ENCODE measurements around the gene KDM5C. TPM values are rescaled to one million over a fixed set of nuclear protein-coding genes. Genes with fewer than 3 reads are reported as not detected.

KDM5C gene
- total and polyA plus RNA-seq, 10 donors: 10.4 to 165 (median 114) TPM

GRCh38 chrX:53262918-53263394 is 37.9 kb upstream of the KDM5C start:
- no peak overlapping the region for H3K4me3 ChIP-seq
- intact Hi-C loops (cut with DNase I; ENCODE audit: low total_unique reads): no loop called here
- no peak overlapping the region for H3K27ac ChIP-seq
- H3K9me3 ChIP-seq: no peaks in the 10 kb centered on the region
- H3K4me1 ChIP-seq: peaks cover 0 to 38% (median 0%) of the 10 kb centered on the region in 6 donors
- no peaks in the 10 kb centered on the region for H3K36me3 ChIP-seq
- 19 to 39% (median 34%) methylated on average over 4 to 8 of the region's 8 CpGs for WGBS, 5 donors
- peaks cover 0 to 35% (median 0%) of the 10 kb centered on the region in 7 donors for H3K27me3 ChIP-seq (replicated peaks in 1 of 7)
- peak; percentile 13 for DNase-seq
- TF ChIP-seq CTCF (IDR thresholded peaks at IDR 0.05 in 8 of 11, conservative IDR thresholded peaks at IDR 0.05 in 3 of 11): no peak
- no peak for TF ChIP-seq POLR2AphosphoS5 (IDR thresholded peaks at IDR 0.05)
- no peak for TF ChIP-seq POLR2A (IDR thresholded peaks at IDR 0.05)

- H3K36me3 ChIP-seq: no peaks in the 10 kb centered on the region
- peak; percentile 49 for DNase-seq
- no peak overlapping the region for H3K27ac ChIP-seq
- no peaks in the 10 kb centered on the region for H3K9me3 ChIP-seq
- intact Hi-C loops (cut with DNase I; ENCODE audit: low total_unique reads): no loop called here
- no peak for TF ChIP-seq POLR2A (IDR thresholded peaks at IDR 0.05)
- TF ChIP-seq POLR2AphosphoS5 (IDR thresholded peaks at IDR 0.05): no peak
- no peak for TF ChIP-seq CTCF (IDR thresholded peaks at IDR 0.05 in 8 of 11, conservative IDR thresholded peaks at IDR 0.05 in 3 of 11)
- 71 to 82% (median 77%) methylated on average over 6 to 7 of the region's 7 CpGs for WGBS, 5 donors
- H3K27me3 ChIP-seq (replicated peaks in 1 of 7): peaks cover 0 to 31% (median 0%) of the 10 kb centered on the region in 7 donors
- peaks cover 0 to 38% (median 0%) of the 10 kb centered on the region in 6 donors for H3K4me1 ChIP-seq
- no peak overlapping the region for H3K4me3 ChIP-seq
Observed at GRCh38 chrX:53262189-53262917, 37.3 kb upstream of the KDM5C start.

- Histone ChIP-seq H3K27me3 (replicated peaks in 1 of 7) (peaks cover 0 to 38% (median 0%) of the 10 kb centered on the region in 7 donors), H3K4me1 (peaks cover 0 to 37% (median 0%) of the 10 kb centered on the region in 6 donors), H3K27ac (no peak overlapping the region), H3K36me3 (no peaks in the 10 kb centered on the region), H3K9me3 (no peaks in the 10 kb centered on the region), H3K4me3 (no peak overlapping the region)
- no peak for TF ChIP-seq POLR2A (IDR thresholded peaks at IDR 0.05)
- no peak for TF ChIP-seq POLR2AphosphoS5 (IDR thresholded peaks at IDR 0.05)
- TF ChIP-seq CTCF (IDR thresholded peaks at IDR 0.05 in 8 of 11, conservative IDR thresholded peaks at IDR 0.05 in 3 of 11): no peak
- intact Hi-C loops (cut with DNase I; ENCODE audit: low total_unique reads): no loop called here
- DNase-seq: no peak
- WGBS, 5 donors: 10 to 38% (median 18%) methylated on average over 7 of the region's 7 CpGs
Observed at GRCh38 chrX:53261355-53261972, 36.5 kb upstream of the KDM5C start.

- intact Hi-C loops (cut with DNase I; ENCODE audit: low total_unique reads): no loop called here
- H3K27ac ChIP-seq: no peak overlapping the region
- DNase-seq: peak; percentile 44
- TF ChIP-seq POLR2A (IDR thresholded peaks at IDR 0.05): no peak
- no peak overlapping the region for H3K4me3 ChIP-seq
- peaks cover 0 to 41% (median 0%) of the 10 kb centered on the region in 7 donors for H3K27me3 ChIP-seq (replicated peaks in 1 of 7)
- H3K9me3 ChIP-seq: no peaks in the 10 kb centered on the region
- H3K4me1 ChIP-seq: peaks cover 0 to 31% (median 0%) of the 10 kb centered on the region in 6 donors
- WGBS, 5 donors: 67 to 94% (median 82%) methylated on average over 6 to 7 of the region's 7 CpGs
- H3K36me3 ChIP-seq: no peaks in the 10 kb centered on the region
Observed at GRCh38 chrX:53260836-53261235, 35.8 kb upstream of the KDM5C start.

Measured in spleen (tissue), 11 donors.